NCI-H146 (cell line): Measurements from ENCODE around the gene MYO9A.

Experiments used
- DNase-seq: peaks from one replicate; lab custom pipeline; 2025; lab: John Stamatoyannopoulos, UW

MYO9A gene

GRCh38 chr15:71782422-71783165 lies 335.4 kb downstream of the MYO9A start:
- DNase-seq: no peak

- no peak for DNase-seq
These were observed 336.0 kb downstream of the MYO9A start for GRCh38 chr15:71781965-71782265.

- no peak for DNase-seq
These were observed 336.6 kb downstream of the MYO9A start for GRCh38 chr15:71781179-71781964.

- DNase-seq: peak; percentile 21
These were observed 337.6 kb downstream of the MYO9A start for GRCh38 chr15:71780115-71780976.

GRCh38 chr15:71779073-71779797 lies 338.7 kb downstream of the MYO9A start:
- no peak for DNase-seq

- no peak for DNase-seq
These were observed 340.6 kb downstream of the MYO9A start for GRCh38 chr15:71777216-71777943.

GRCh38 chr15:71776304-71776703 lies 341.6 kb downstream of the MYO9A start:
- DNase-seq: no peak

- DNase-seq: no peak
These were observed 342.1 kb downstream of the MYO9A start for GRCh38 chr15:71775856-71776255.

- no peak for DNase-seq
These were observed 344.6 kb downstream of the MYO9A start for GRCh38 chr15:71773206-71773859.
